HG03342 (cell line): ENCODE data around the gene CDH18.

Source experiments
- ATAC-seq: cut with Tn5 transposase; IDR thresholded peaks from one replicate; pipeline ENCODE4 v1.9.1; 2021; ENCODE audit warnings: mild to moderate bottlenecking, moderate library complexity; ENCODE audit not compliant: unreplicated experiment

CDH18 gene

DNA sequence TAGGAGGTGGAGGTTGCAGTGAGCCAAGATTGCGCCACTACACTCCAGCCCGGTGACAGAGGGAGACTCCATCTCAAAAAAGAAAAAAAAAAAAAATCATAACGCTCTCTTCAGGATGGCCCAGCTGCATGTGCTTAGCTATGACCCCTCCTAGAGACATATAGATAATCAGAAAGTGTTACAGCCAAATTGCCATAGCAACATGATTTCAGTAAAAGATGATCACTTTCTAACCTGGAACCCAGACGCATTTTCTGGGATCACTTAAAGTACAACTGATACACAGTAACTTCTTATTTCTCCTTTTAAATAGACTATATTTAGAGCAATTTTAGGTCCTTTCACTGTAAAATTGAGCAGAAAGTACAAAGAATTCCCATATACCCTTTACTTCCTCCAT is 372.9 kb downstream of the CDH18 start:
- ATAC-seq, result no peak

DNA sequence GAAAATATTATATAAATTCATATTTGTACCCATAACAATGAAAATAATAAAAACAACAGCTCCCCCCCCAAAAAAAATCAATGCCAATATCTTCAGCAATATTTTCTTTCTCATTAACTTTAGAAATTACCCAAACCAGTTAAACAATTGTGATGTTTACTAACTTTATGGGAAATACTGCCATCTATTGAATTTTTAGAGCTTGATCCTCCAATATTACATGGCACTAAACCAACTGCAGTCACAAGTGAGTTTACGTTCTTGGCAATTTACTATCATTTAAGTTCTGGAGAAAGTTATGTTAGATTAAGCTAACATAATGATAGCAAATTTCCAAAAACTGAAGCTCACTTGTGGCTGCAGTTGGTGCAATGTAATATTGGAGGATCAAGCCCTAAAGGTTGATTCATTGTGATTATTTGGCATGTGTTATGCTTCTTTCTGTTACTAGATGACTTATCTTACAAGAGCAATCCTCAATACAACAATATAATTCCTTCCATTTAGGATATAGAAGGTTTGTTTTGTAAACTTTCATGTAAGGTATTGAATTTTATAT is 379.5 kb downstream of the CDH18 start:
- ATAC-seq, result no peak

DNA sequence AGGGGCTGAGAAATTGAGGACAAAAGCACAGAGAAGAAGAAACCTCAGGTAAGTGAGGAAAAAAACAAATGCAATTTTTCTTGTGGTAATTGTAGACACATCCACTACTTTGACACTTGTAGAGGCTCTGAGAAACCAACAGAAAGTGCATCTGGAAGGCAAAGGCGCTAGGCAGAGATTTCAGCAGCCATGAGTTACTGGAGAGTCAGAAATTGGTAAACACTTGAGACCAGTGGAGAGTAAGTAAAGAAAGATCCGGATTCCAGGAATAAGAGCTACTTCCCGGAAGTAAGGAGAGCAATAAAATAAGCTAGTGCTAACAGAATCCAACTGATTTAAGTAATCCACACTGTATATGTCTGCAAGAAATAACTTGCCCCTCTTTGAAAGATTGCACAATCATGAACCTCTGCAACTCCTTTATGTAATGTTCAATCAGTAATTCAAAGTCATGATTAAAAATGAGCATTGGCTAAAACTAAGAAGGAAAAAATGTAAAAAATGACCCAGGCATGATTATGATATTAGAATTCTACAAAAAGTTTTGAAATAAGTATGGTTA is 382.1 kb downstream of the CDH18 start:
- no peak for ATAC-seq

DNA sequence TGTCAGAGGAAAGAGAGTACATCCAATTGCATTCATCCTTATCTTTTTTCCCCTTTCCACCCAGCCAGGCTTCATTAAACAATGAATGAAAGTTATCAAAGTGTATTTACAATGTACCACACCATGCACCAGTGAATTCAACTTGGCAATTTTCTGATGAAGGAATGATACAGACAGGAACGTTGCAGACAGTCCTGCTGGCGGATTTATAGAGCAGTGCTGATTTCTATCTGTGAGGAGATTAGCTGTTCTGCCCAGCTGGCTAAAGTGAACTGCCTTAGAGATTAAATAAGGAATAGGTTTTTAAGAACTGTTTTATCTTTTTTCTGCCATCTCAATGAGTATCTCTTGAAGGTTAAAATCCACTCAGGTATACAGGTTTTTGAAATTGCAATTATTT is 403.9 kb downstream of the CDH18 start:
- ATAC-seq, result no peak

DNA sequence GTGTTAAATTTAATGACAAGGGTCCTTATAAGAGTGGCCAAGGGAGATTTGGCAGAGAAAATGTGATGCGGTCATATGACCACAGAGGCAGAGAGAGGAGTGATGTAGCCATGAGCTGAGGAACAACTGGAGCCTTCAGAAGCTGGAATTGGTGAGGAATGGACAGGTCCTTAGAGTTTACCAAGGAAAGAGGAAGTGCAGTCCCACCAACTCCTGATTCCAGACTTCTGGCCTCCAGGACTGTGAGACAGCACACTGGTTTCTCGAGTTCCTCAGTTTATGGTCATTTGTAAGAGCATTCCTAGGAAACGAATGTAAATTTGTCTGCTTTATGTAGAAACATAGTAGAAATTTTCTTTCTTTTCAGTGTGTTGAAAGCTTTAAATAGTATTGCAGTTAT is 410.1 kb downstream of the CDH18 start:
- no peak for ATAC-seq

DNA sequence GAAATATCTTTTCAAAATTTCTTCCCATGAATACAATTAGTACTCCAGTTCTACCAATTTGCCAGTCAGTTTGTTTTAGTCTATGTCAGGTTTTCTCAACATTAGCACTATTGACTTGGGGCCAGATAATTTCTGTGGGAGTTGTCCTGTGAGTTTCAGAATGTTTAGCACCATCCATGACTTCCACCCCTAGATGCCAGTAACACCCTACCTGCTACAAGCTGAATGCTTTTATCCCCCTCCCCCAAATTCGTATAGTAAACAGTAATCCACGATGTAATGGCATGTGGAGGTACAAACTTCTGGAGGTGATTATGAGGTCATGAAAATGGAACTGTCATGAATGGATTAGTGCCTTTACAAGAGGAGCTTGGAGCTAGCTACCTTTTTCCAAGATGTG is 420.0 kb downstream of the CDH18 start:
- ATAC-seq, result no peak

DNA sequence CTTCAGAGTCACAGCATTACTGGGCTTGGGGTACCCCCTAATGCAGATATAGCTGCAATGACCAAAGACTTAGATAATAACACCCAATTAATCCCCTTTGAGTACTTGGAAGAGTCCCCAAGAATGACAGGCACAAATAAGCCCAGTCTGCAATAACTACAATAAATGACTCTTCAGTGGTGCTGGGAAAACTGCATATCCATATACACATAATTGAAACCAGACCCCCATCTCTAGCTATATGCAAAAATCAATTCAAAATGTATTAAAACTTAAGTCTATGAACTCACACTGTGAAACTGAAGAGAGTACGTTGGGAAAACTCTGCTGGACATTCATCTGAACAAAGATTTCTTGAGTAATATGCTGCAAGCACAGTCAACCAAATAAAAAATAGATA is 422.5 kb downstream of the CDH18 start:
- no peak for ATAC-seq

DNA sequence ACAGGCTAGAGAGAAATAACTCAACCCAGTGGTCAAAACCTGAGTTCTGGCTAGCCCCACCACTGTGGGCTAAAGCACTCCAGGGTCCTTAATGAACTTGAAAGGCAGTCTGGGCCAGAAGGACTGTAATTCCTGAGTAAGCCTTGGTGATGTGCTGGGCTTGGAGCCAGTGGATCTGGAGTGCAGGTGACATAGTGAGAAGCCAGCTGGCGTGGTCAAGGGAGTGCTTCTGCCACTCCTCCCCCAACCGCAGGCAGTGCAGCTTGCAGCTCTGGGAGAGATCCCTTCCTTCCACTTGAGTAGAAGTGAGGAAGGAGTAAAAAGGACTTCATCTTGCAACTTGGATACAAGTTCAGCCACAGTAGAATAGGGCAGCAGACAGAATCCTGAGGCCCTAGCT is 424.0 kb downstream of the CDH18 start:
- no peak for ATAC-seq

DNA sequence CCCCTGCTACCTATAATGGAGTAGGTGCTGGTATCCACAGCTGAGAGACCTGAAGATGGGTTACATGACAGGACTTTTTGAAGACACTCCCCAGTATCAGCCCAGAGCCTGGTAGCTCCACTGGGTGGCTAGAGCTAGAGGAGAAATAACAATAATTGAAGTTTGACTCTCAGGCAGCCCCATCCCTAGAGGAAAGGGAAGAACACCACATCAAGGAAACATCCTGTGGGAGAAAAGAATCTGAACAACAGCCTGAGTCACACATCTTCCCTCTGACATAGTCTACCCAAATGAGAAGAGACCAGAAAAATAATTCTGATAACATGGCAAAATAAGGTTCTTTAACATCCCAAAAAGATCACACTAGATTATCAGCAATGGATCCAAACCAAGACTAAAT is 432.1 kb downstream of the CDH18 start:
- no peak for ATAC-seq

DNA sequence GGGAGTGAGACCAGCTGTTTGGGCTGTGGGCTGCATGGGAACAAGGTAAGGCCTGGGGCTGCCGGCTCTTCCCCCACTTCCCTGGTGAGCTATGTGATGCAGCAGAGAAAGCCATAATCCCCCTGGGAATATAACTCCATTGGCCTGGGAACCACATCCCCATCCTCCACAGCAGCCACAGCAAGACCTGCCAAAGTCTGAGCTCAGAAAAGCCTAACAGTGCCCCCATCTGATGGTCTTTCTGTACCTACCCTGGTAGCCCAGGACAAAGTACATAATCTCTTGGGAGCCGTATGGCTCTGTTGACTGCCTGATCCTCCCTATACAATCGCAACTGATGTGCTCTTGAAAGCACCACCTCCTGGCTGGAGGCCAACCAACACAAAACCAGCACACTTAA is 432.6 kb downstream of the CDH18 start:
- no peak for ATAC-seq

DNA sequence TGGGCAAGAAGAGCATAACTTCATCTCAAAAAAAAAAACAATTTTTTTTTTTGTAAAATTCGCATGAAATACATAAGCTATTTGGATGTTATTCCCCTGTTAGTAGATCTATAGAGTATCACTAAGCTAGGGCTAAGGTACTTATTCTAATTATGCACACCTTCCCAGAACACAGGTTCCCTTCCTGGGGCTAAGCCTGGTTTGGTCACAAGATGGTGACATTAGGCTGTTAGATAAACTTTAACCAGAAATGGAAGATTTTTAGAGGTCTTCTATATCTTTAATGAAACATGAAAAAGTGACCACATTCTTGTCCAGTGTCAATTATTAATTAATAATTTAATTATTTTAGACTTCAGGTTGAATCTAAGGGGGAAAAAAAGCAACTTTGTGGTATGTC is 433.5 kb downstream of the CDH18 start:
- ATAC-seq, result no peak

DNA sequence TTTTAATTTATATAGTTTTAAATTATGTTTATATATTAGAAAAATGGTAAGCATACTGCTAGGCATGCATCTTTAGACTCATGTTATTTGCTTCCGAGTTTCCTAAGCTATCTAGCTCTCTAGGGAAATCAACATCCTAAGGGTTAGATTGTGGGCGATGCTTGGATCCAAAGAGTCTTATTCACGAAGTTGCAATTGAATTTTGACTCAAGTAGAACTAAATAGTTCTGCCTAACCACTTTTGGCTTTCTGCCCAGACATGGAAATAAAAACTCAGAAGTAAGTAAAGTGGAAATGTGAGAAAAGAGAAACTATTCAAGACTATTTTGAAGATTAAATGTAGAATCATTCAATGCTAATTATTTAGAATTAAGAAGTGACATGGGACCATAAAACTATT is 440.4 kb downstream of the CDH18 start:
- no peak for ATAC-seq

DNA sequence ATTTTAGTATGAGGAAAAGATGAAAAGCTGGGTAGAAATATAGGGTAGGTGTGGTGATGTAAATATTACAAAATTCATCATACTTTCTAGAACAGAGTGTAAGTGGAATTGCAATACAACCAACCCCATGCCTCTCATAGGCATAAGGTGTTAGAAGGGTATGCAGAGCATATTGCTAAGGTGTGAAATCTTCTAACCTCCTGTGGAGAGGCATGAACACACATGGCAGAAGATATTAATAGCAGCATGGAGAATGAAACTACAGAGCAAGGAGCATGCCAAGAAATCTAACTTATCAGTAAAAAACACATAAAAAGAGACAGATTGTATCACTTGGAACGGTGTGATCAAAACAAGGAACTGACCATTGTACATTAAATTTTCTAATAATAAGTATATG is 441.5 kb downstream of the CDH18 start:
- no peak for ATAC-seq

DNA sequence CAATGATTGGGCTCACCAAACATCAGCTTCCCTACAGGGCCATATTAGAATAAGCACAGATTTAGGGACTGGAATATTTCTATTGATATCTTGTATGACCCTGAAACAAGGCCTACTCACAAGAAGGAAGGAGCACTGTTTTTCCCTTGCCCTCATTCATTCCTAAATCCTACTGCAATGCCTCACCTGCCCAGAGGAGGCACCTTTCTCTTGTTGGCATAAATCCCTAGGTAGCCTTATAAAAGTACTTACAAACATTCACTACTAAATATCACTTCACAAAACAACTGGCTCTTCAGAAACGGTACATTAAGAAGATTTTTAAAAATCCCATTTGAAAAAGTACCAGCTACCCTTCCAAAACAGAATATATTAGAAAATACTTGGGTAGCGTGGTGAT is 449.4 kb downstream of the CDH18 start:
- no peak for ATAC-seq

DNA sequence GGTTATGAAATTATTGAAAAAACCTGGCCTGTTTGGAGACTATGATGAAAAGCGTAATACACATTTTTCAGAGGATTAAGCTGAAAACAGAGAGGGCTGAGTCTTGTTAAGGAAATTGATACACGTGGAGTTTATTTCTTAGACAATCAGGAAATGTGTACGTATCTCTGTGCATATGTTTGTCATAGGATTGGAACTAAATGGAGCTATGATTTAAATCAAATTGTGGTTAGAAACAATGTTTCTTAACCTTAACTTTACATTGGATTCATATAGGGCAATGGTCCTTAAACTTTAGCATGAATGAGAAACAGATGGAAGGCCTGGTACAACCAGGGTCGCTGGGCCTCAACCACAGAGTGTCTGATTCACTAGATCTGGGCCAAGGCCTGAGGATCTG is 451.6 kb downstream of the CDH18 start:
- ATAC-seq, result no peak

DNA sequence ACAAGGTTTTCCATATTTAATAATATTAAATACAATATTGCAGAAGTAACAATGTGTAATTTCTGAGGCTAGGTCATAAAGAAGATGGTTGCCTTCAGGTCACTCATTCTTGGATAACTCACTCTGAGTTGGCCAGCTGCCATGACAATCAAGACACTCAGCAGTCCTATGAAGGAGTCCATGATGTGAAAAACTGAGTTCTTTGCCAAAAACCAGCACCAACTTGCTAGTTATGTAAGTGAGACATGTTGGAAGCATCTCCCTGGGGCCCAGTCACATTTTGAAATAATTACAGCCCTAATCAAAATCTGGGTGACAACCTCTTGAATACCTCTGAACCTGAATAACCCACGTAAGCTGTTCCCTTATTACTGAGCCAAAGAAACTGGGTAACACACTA is 453.2 kb downstream of the CDH18 start:
- ATAC-seq, result no peak

DNA sequence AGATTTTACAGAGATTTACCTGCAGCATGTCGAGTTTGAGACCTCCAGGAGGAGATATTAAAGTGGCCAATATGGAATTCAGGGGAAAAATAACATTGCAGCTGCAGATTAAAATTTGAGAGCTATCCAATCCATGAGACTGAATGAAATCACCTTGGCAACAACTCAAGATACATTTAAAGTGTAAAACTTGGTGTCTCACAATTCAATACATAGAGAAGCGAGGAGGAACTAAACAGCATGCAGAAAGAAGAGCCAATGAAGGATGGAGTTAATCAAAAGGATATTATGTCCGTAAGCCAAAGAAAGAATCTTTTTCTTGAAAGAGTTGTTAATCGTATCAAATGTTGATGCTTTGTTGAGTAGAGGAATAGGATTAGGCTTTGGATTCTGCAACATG is 455.1 kb downstream of the CDH18 start:
- ATAC-seq, result no peak

DNA sequence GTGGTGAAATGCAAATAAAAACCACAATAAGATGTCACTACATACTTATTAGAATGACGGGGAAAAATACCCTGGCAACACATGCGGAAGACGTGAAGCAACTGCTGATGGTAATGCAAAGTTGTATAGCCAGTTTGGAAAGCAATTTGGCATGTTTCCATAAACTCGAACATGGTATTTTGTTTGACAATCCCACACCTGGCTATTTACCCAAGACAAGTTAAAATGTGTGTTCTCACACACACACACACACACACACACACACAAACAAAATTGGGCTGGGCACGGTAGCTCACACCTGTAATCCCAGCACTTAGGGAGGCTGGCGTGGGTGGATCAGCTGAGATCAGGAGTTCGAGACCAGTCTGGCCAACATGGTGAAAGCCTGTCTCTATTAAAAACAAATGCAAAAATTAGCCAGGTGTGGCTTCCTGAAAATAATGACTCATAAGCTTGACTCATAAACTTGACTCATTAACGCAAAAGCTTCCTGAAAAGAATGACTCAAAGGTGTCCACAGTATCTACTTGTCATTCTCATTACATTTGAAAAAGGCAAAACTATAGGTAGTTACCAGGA is 456.5 kb downstream of the CDH18 start:
- no peak for ATAC-seq

DNA sequence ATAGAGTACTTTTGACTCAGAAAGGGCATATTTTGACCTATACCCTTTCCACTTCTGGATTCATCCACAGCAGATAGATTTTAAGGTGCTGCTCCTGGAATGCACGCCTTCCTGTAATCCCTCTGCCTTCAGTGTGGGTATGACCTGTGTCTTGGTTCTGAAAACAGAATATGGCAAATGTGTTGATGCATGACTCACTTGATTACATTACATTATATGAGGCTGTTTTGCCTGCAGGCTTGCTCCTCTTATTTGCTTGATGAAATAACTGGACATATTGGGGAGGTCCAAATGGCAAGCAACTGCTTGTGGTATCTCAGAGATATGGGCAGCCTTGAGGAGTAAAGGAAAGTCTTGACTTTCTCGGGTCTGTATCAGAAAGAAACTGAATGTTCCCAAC is 468.6 kb downstream of the CDH18 start:
- no peak for ATAC-seq

DNA sequence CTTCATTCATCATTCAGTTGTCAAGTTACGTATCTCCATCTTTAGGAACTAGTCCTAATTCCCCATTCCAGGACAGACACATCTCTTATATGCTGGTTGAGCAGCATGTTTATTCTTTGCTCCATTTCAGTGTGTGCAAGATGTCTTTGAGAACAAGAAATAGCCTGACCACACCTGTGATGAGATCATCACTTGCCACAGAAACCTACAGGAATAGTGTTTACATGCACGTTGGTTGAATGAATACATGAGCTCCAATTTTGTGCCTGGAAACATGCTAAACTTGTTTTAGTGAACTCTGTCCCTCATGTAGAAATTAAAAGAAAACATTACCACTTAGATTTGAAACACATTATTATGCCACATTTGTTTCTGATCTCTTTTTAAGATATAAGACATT is 489.1 kb downstream of the CDH18 start:
- no peak for ATAC-seq

DNA sequence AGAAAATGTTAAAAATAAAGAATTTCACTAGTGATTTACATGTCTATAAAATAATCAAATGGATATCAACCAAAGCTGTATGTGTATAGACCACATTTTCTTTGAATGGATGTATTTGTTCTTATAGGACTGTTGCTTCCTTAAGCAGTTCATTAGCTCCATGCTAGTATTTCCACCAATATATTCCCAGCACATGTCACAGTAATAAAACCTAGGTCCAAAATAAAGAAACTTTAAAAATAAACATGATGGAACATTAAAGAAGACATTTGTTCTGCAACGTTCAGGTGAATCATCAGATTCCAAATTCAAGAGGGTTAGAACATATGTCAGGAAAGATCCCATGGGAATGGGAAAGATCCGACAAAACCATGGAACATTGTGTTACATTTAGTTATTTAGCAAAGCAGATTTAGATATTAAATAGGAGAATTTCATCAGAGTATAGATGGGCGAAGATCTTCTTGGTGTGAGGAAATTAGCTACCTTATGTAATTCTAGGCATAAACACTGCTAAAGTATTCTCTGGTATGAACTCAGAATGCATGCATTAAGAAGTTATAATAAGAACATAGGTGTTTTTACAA is 490.7 kb downstream of the CDH18 start:
- no peak for ATAC-seq

DNA sequence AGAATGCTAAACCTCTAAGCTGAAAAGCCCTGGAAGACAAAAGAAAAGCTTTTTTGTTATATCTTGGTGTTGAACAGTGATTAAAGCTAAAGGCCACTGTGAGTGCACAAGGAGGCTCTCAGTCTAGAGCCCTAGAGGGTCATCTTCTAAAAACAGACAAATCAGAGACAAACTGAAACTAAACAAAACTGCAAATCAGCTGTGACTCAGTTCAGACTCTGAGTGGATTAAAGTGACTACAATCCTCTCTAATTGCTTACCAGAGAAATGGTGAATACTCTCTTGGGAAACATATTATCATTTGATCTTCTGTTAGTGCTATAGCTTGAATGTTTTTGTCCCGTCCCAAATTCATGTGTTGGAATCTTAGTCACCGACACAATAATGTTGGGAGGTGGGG is 491.9 kb downstream of the CDH18 start:
- ATAC-seq, result no peak

DNA sequence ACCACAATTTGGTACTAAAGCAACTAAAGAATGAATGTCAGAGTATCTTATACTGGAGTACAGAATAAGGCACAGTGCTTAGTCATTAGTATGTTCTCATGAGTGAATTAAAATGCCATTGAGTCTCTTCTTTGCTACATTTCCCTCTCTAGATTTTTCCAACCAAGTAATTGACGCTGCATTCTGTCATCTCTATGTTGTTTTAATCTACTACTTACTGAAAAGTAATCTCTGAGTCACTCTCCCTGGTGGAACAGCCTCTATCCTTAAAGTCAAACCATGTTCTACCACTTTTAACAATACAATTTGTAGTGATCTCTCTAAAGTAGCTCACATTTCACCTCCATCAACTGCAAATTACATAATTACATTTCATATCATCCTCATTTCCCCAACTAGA is 495.1 kb downstream of the CDH18 start:
- ATAC-seq, result no peak
